GM18526 (cell line): ENCODE results near the gene LITAFD.

Experiments used
- POLR2A ChIP-seq: IDR thresholded peaks from 3 replicates; pipeline ENCODE4 v1.6.1; 2011; ENCODE audit not compliant: insufficient read length; ENCODE audit errors: extremely low read depth

LITAFD gene

GRCh38 chr16:8882725-8883377 lies 700 bp downstream of the LITAFD start:
- TF ChIP-seq POLR2A = no peak

- TF ChIP-seq POLR2A = no peak
Observed at GRCh38 chr16:8885674-8886592, 3.8 kb downstream of the LITAFD start.

- no peak for TF ChIP-seq POLR2A
Observed at GRCh38 chr16:8886593-8887430, 4.7 kb downstream of the LITAFD start.

GRCh38 chr16:8887431-8887765 lies 5.2 kb downstream of the LITAFD start:
- TF ChIP-seq POLR2A = no peak

- no peak for TF ChIP-seq POLR2A
Observed at GRCh38 chr16:8887952-8888560, 5.9 kb downstream of the LITAFD start.

GRCh38 chr16:8888951-8889892 lies 7.1 kb downstream of the LITAFD start:
- TF ChIP-seq POLR2A = peak; percentile 25

- TF ChIP-seq POLR2A = no peak
Observed at GRCh38 chr16:8889893-8890548, 7.9 kb downstream of the LITAFD start.

GRCh38 chr16:8890549-8890921 lies 8.4 kb downstream of the LITAFD start:
- no peak for TF ChIP-seq POLR2A

- TF ChIP-seq POLR2A = no peak
Observed at GRCh38 chr16:8892101-8892575, 10.0 kb downstream of the LITAFD start.

- TF ChIP-seq POLR2A = no peak
Observed at GRCh38 chr16:8893426-8893825, 11.3 kb downstream of the LITAFD start.

- TF ChIP-seq POLR2A = no peak
Observed at GRCh38 chr16:8893976-8894690, 12.0 kb downstream of the LITAFD start.

- no peak for TF ChIP-seq POLR2A
Observed at GRCh38 chr16:8894736-8895334, 12.7 kb downstream of the LITAFD start.

- no peak for TF ChIP-seq POLR2A
Observed at GRCh38 chr16:8898660-8899318, 16.6 kb downstream of the LITAFD start.
